ENCODE measurements around the gene COL10A1.

Gene COL10A1

DNA sequence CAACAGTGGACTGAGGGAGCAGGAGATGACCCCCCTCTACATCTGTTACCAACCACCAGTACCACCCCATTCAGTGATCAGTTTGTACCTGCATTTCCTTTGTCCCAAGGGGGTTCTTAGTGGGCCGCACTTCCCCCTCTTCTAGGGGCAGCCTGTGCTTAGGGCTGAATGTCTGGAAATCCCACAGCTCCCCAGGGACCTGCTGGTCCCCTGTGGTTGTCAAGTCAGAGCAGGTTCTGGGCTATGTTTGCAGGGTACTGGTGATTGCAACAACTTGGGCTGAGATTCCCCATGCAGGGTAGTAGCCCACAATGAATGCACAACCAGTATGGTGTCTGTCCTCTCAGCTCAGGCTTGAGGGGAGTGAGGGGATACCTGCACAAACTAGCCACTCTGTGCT, 39.7 kb upstream of the COL10A1 start:
- TF ChIP-seq, protein P1, sequence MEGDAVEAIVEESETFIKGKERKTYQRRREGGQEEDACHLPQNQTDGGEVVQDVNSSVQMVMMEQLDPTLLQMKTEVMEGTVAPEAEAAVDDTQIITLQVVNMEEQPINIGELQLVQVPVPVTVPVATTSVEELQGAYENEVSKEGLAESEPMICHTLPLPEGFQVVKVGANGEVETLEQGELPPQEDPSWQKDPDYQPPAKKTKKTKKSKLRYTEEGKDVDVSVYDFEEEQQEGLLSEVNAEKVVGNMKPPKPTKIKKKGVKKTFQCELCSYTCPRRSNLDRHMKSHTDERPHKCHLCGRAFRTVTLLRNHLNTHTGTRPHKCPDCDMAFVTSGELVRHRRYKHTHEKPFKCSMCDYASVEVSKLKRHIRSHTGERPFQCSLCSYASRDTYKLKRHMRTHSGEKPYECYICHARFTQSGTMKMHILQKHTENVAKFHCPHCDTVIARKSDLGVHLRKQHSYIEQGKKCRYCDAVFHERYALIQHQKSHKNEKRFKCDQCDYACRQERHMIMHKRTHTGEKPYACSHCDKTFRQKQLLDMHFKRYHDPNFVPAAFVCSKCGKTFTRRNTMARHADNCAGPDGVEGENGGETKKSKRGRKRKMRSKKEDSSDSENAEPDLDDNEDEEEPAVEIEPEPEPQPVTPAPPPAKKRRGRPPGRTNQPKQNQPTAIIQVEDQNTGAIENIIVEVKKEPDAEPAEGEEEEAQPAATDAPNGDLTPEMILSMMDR (conservative IDR thresholded peaks at IDR 0.05; ENCODE audit: low read depth, low read length), result no peak
- no peak overlapping the region for H3K4me3 ChIP-seq (ENCODE audit: low read length)
- DNase-seq (ENCODE audit: low read depth), result no peak

DNA sequence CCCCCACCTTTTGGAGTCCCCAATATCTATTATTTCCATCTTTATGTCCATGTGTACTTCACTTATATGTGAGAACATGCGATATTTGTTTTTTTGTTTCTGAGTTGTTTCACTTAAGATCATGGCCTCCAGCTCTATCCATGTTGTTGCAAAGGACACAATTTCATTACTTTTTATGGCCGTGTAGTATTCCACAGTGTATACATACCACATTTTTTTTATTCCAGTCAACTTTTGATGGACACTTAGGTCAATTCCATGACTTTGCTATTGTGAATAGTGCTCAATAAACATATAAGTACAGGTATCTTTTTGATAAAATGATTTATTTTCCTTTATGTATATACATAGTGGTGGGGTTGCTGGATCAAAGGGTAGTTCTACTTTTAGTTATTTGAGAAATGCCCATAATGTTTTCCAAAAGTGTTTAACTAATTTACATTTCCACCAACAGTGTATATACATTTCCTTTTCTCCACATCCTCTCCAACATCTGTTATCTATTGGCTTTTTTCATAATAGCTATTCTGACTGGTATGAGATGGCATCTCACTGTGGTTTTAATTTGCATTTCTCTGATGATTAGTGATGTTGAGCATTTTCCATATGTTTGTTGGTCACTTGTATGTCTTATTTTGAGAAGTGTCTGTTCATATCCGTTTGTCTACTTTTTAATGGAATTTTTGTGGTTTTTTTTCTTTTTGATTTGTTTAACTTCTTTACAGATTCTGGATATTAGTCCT, 34.0 kb upstream of the COL10A1 start:
- TF ChIP-seq, protein P1 (conservative IDR thresholded peaks at IDR 0.05; ENCODE audit: low read depth, low read length), result no peak

DNA sequence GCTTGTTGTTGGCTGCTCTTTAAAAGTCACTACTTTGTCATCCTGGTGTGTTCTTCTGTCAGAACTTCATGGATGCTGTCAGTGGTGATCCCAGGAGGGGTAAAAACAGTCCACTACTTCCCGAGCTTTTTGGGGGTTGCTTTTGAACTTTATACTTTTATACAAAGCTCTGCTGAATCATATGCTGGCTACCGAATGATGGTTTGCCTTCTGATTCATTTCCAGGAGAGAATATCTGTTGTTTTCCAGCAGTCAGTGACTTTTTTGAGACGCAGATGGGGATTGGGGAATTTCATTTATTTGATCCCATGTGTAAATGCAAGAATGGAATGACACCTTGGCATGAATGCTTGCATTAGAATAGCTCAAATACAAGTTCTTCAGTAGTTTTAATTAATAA, 32.7 kb upstream of the COL10A1 start:
- H3K4me3 ChIP-seq (ENCODE audit: low read length), result no peak overlapping the region
- DNase-seq (ENCODE audit: low read depth), result no peak
- TF ChIP-seq, protein P1 (conservative IDR thresholded peaks at IDR 0.05; ENCODE audit: low read depth, low read length), result no peak

More for the DNA sequence above, 34.0 kb upstream of the COL10A1 start:
- DNase-seq (ENCODE audit: low read depth), result no peak
- H3K4me3 ChIP-seq (ENCODE audit: low read length), result no peak overlapping the region

DNA sequence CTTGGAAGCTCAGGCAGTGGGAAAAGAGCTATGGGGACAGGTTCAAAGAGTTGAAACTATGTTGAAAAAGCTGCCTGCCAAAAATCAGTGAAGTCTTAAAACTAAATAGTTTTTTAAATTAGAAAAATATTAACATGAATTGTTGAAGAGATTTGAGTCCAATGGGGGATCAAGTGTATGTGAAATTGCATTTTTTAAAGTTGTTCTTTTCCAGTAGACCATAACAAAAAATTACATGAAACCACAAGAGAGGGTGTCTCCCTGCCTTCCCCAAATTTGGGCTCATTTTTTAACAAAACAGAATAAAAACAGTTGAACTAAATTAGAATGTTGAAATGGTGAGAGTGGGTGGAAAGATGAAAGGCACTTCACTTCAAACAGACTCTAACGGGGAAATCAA, 31.5 kb upstream of the COL10A1 start:
- H3K4me3 ChIP-seq (ENCODE audit: low read length), result no peak overlapping the region
- TF ChIP-seq, protein P1 (conservative IDR thresholded peaks at IDR 0.05; ENCODE audit: low read depth, low read length), result no peak

DNA sequence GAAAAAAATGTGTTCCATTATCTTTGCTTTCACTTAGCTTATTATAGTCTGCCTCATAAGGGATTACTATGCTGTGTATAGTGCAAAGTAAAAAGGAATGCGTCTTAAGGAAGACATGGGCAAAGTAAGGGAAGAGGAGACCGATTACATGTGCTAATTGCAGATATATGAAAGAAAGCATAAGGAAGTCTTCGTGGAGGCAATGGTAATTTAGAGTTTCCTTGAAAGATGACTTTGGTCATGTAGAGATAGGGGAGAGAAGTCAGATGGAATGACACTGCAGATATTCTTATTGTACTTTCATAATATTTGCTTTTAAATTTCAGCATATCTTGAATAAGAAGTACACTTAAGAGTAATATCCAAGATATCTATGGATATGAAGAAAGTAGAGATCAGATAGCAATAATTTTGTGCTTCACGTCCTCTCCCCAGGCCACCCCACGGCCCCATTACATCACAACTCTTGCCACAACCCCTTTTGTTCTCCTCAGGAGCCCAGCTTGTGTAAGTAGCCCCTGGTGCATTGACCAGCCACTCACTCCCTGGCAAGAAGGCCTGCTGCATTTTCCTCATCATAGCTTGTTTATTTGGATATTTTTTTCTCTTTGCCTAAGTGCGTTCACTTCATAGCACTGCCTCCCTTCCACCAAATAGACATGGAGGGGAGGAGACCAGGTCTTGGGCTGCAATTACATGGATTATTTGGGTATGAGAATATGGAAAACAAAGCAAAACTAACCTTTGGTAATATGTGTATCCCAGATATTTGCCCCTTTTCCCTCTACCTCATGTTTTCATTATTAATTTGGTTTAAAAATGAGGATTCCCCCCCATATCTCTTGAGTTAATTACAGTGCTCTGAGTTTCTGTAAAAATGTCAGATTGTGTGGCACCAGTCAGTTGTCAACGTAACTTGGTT, 30.7 kb upstream of the COL10A1 start:
- no peak for DNase-seq (ENCODE audit: low read depth)
- no peak overlapping the region for H3K4me3 ChIP-seq (ENCODE audit: low read length)
- TF ChIP-seq, protein P1 (conservative IDR thresholded peaks at IDR 0.05; ENCODE audit: low read depth, low read length), result no peak

More for the DNA sequence above, 31.5 kb upstream of the COL10A1 start:
- no peak for DNase-seq (ENCODE audit: low read depth)

DNA sequence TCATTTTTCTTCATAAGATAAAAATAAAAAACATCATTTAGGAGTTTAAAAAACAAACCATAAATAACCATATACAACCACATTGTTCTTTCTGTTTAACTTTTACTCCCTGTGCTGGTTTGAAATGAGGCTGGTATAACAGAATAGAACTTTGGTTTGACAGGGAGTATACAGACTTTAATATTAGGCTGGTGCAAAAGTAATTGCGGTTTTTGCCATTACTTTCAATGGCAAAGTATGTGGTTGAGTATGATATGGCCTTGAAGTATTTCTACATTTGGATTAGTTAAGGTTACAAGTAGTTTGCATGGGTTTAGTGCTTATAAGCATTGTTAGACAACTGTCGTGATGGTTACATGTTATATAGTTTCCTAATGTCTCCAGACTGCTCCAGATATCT, 29.0 kb upstream of the COL10A1 start:
- TF ChIP-seq, protein P1 (conservative IDR thresholded peaks at IDR 0.05; ENCODE audit: low read depth, low read length), result no peak
- H3K4me3 ChIP-seq (ENCODE audit: low read length), result no peak overlapping the region
- no peak for DNase-seq (ENCODE audit: low read depth)
